Measurements from ENCODE around the gene CDC14A.

CDC14A gene

GRCh38 chr1:100497796-100498195 is 145.5 kb downstream of the CDC14A start:
- DNase-seq (ENCODE audit: low read depth), result no peak
- no peak for TF ChIP-seq CTCF (IDR thresholded peaks at IDR 0.05; ENCODE audit: low read depth, low read length, missing control alignments)
- no peak overlapping the region for H3K4me3 ChIP-seq (ENCODE audit: low read depth, low read length)

GRCh38 chr1:100499194-100499811 is 147.0 kb downstream of the CDC14A start:
- TF ChIP-seq CTCF (IDR thresholded peaks at IDR 0.05; ENCODE audit: low read depth, low read length, missing control alignments), result no peak
- DNase-seq (ENCODE audit: low read depth), result no peak

GRCh38 chr1:100502052-100502792 is 149.9 kb downstream of the CDC14A start:
- H3K4me3 ChIP-seq (ENCODE audit: low read depth, low read length), result no peak overlapping the region
- no peak for TF ChIP-seq CTCF (IDR thresholded peaks at IDR 0.05; ENCODE audit: low read depth, low read length, missing control alignments)
- no peak for DNase-seq (ENCODE audit: low read depth)

More at GRCh38 chr1:100499194-100499811, 147.0 kb downstream of the CDC14A start:
- H3K4me3 ChIP-seq (ENCODE audit: low read depth, low read length), result no peak overlapping the region

GRCh38 chr1:100506217-100506616 is 153.9 kb downstream of the CDC14A start:
- H3K4me3 ChIP-seq (ENCODE audit: low read depth, low read length), result no peak overlapping the region
- DNase-seq (ENCODE audit: low read depth), result no peak
- no peak for TF ChIP-seq CTCF (IDR thresholded peaks at IDR 0.05; ENCODE audit: low read depth, low read length, missing control alignments)

GRCh38 chr1:100510451-100510850 is 158.1 kb downstream of the CDC14A start:
- DNase-seq (ENCODE audit: low read depth), result no peak
- TF ChIP-seq CTCF (IDR thresholded peaks at IDR 0.05; ENCODE audit: low read depth, low read length, missing control alignments), result no peak
- H3K4me3 ChIP-seq (ENCODE audit: low read depth, low read length), result no peak overlapping the region

GRCh38 chr1:100511058-100511457 is 158.8 kb downstream of the CDC14A start:
- TF ChIP-seq CTCF (IDR thresholded peaks at IDR 0.05; ENCODE audit: low read depth, low read length, missing control alignments), result no peak
- no peak overlapping the region for H3K4me3 ChIP-seq (ENCODE audit: low read depth, low read length)
- no peak for DNase-seq (ENCODE audit: low read depth)

Data from GM12864 (cell line).